Right ventricle myocardium superior (tissue), 1 donor: Measurements from ENCODE around the gene TADA2B. TPM values are rescaled to one million over a fixed set of nuclear protein-coding genes. Genes with fewer than 3 reads are reported as not detected.
A peak's percentile ranks its signal among the peaks of the same experiment; 100 is the strongest.

Experiments used
- ATAC-seq: fragments of 200-7000 bp; cut with Tn5 transposase; one replicate; pipeline ENCODE4 v1.9.1; 2020; ENCODE audit warnings: mild to moderate bottlenecking; ENCODE audit not compliant: poor library complexity
- DNase-seq: peaks from one replicate; pipeline ENCODE4 v3.0.0-alpha.2; 2020
- intact Hi-C: fragments of 100-400 bp; cut with DNase I; formaldehyde crosslinking; loops from one replicate; pipeline ENCODE4 v1.11.2; 2022
- total RNA-seq: library from RNA; stranded (reverse); fragmentation: NEBNext Ultra II Directional; extraction: Animal tissue kit (Norgen Biotek cat#: 25700); gene quantifications from one replicate; pipeline ENCODE4 v1.2.1, GENCODE V29; 2021
- donor health status: DM: no; HTN: yes; CAD: no; lungs with severe emphysema.

Gene TADA2B
- total RNA-seq, 1 donor from 2014 or later, result 35.5 TPM

- intact Hi-C loops, result no loop called here
- no peak for ATAC-seq
- DNase-seq, result peak; percentile 26
Measured at GRCh38 chr4:7031558-7032449, 11.4 kb upstream of the TADA2B start.

- intact Hi-C loops, result no loop called here
- DNase-seq, result no peak
Measured at GRCh38 chr4:7032596-7032995, 10.6 kb upstream of the TADA2B start.

GRCh38 chr4:7034262-7035081, 8.7 kb upstream of the TADA2B start:
- intact Hi-C loops, result no loop called here
- DNase-seq (no peak), ATAC-seq (peak; percentile 28)

More at GRCh38 chr4:7032596-7032995, 10.6 kb upstream of the TADA2B start:
- no peak for ATAC-seq

- ATAC-seq (no peak), DNase-seq (no peak)
- intact Hi-C loops, result no loop called here
Measured at GRCh38 chr4:7037425-7037824, 5.7 kb upstream of the TADA2B start.

GRCh38 chr4:7040765-7041164, 2.4 kb upstream of the TADA2B start:
- ATAC-seq (no peak), DNase-seq (no peak)
- intact Hi-C loops, result loop anchor here (2.0 to 10.0 kb wide), 2 partner anchors 48 to 326 kb away; partner anchors contain the start of gene BLOC1S4

GRCh38 chr4:7041246-7041645, 1.9 kb upstream of the TADA2B start:
- no peak for ATAC-seq
- intact Hi-C loops, result loop anchor here (2.0 to 10.0 kb wide), 2 partner anchors 48 to 326 kb away; partner anchors contain the start of gene BLOC1S4
- no peak for DNase-seq

GRCh38 chr4:7041801-7042502, 1.2 kb upstream of the TADA2B start:
- ATAC-seq (no peak), DNase-seq (no peak)
- intact Hi-C loops, result loop anchor here (2.0 to 10.0 kb wide), 2 partner anchors 49 to 327 kb away; partner anchors contain the start of gene BLOC1S4

- ATAC-seq (peak; percentile 95), DNase-seq (peak; percentile 98)
- intact Hi-C loops, result loop anchor here (10.0 kb wide), 1 partner anchor 328 kb away; the partner anchor contains the start of gene BLOC1S4
Measured at GRCh38 chr4:7042503-7043283, 479 bp upstream of the TADA2B start.

- intact Hi-C loops, result loop anchor here (10.0 kb wide), 1 partner anchor 330 kb away; the partner anchor contains the start of gene BLOC1S4
- DNase-seq (no peak), ATAC-seq (peak; percentile 21)
Measured at GRCh38 chr4:7044137-7044930, 1.2 kb downstream of the TADA2B start.

- intact Hi-C loops, result loop anchor here (10.0 kb wide), 1 partner anchor 331 kb away; the partner anchor contains the start of gene BLOC1S4
- no peak for ATAC-seq
Measured at GRCh38 chr4:7045553-7045952, 2.4 kb downstream of the TADA2B start.

GRCh38 chr4:7045961-7046921, 3.1 kb downstream of the TADA2B start:
- DNase-seq (no peak), ATAC-seq (no peak)
- intact Hi-C loops, result loop anchor here (10.0 kb wide), 1 partner anchor 331 kb away; the partner anchor contains the start of gene BLOC1S4

More at GRCh38 chr4:7045553-7045952, 2.4 kb downstream of the TADA2B start:
- DNase-seq, result no peak

- DNase-seq, result no peak
- no peak for ATAC-seq
- intact Hi-C loops, result loop anchor here (10.0 kb wide), 1 partner anchor 332 kb away; the partner anchor contains the start of gene BLOC1S4
Measured at GRCh38 chr4:7046971-7047370, 3.8 kb downstream of the TADA2B start.

- ATAC-seq, result no peak
- DNase-seq, result no peak
- intact Hi-C loops, result loop anchor here (10.0 kb wide), 1 partner anchor 334 kb away; the partner anchor contains the start of gene BLOC1S4
Measured at GRCh38 chr4:7048642-7049041, 5.5 kb downstream of the TADA2B start.

GRCh38 chr4:7049295-7049694, 6.1 kb downstream of the TADA2B start:
- DNase-seq (no peak), ATAC-seq (no peak)
- intact Hi-C loops, result loop anchor here (10.0 kb wide), 1 partner anchor 334 kb away; the partner anchor contains the start of gene BLOC1S4

GRCh38 chr4:7049739-7050138, 6.6 kb downstream of the TADA2B start:
- ATAC-seq (peak; percentile 26), DNase-seq (no peak)
- intact Hi-C loops, result loop anchor here (10.0 kb wide), 1 partner anchor 335 kb away; the partner anchor contains the start of gene BLOC1S4
